ENCODE measurements around the gene EXOSC7. TPM values are rescaled to one million over a fixed set of nuclear protein-coding genes. Genes with fewer than 3 reads are reported as not detected.

Gene EXOSC7
- total RNA-seq, 1 experiment from 2014 or later, result 88.7 TPM

DNA sequence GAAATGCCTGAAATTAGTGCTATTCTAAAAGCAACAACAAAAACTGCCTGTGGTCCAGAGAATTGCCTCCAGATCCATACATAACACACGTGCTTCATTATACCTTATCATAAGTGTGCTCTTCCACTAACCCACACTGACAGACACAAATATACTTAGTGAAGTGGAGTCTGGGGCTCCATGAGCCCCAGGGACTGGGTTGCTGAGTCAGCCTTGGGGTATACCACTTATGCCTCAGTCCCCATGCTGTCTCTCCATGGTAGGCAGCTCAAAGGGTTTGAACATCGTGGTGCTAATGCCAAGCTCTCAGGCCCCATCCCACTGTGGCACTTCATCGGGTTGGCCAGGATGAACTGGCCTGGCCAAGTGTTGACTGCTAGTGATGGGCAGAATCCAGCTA, 10.9 kb upstream of the EXOSC7 start:
- Histone ChIP-seq H4K91ac (ENCODE audit: insufficient read length, low read depth, low read length) (no peak overlapping the region), H3K56ac (ENCODE audit: insufficient read length, low read depth, low read length) (no peak overlapping the region), H3K4me1 (ENCODE audit: insufficient read depth, low read length) (peaks cover 2% of the 10 kb centered on the region; the same call in 1 of the 2 replicates), H3K27ac (ENCODE audit: insufficient read length, low read depth, low read length) (no peak overlapping the region), H2AK5ac (ENCODE audit: insufficient read length, low read length) (no peak overlapping the region), H3K23ac (ENCODE audit: insufficient read length, low read depth, low read length) (no peak overlapping the region), H4K8ac (replicated peaks; ENCODE audit: insufficient read length, low read depth, low read length) (no peak overlapping the region), H3K27me3 (ENCODE audit: insufficient read depth, low read length) (no peaks in the 10 kb centered on the region), H2BK5ac (ENCODE audit: insufficient read length, low read length) (no peak overlapping the region), H2BK12ac (ENCODE audit: insufficient read length, low read depth, low read length) (no peak overlapping the region), H4K5ac (ENCODE audit: insufficient read length, low read depth, low read length) (no peak overlapping the region), H2AFZ (ENCODE audit: low read length) (no peak overlapping the region), H3K18ac (ENCODE audit: insufficient read length, low read depth, low read length) (no peak overlapping the region), H3K9ac (ENCODE audit: extremely low read depth, insufficient read length, low read length) (no peak overlapping the region), H3T11ph (ENCODE audit: low read length) (no peak overlapping the region), H3K4ac (ENCODE audit: low read depth, low read length) (no peak overlapping the region), H4K20me1 (ENCODE audit: control insufficient read depth, insufficient read depth, insufficient read length) (no peaks in the 10 kb centered on the region), H3K14ac (ENCODE audit: insufficient read depth, low read length) (no peak overlapping the region), H3K79me2 (ENCODE audit: insufficient read depth, low read length) (peaks cover 4% of the 10 kb centered on the region; the same call in 1 of the 2 replicates), H3K23me2 (ENCODE audit: insufficient read length, low read depth, low read length, poor library complexity, severe bottlenecking) (no peaks in the 10 kb centered on the region), H2BK20ac (ENCODE audit: low read depth, low read length, poor library complexity, severe bottlenecking) (no peak overlapping the region), H3K4me2 (ENCODE audit: insufficient read depth, insufficient read length, low read length) (no peak overlapping the region), H2BK15ac (ENCODE audit: low read depth, low read length) (no peak overlapping the region), H3K9me3 (ENCODE audit: control insufficient read depth, low read depth, low read length) (no peaks in the 10 kb centered on the region), H2BK120ac (ENCODE audit: low read depth, low read length, poor library complexity, severe bottlenecking) (no peak overlapping the region), H3K79me1 (ENCODE audit: insufficient read depth, low read depth, low read length, poor library complexity, severe bottlenecking) (no peaks in the 10 kb centered on the region)
- Mint-ChIP-seq H3K9me3 (no peaks in the 10 kb centered on the region), H3K4me3 (no peak overlapping the region), H3K27me3 (ENCODE audit: low read depth) (no peaks in the 10 kb centered on the region), H3K27ac (no peak overlapping the region; a peak in 1 of 7 replicates), H3K36me3 (ENCODE audit: insufficient read depth in 1 of 3, low read depth in 3 of 3) (no peaks in the 10 kb centered on the region), H3K4me1 (peaks cover 13 to 16% of the 10 kb centered on the region in 2 experiments)
- TF ChIP-seq, protein P1, sequence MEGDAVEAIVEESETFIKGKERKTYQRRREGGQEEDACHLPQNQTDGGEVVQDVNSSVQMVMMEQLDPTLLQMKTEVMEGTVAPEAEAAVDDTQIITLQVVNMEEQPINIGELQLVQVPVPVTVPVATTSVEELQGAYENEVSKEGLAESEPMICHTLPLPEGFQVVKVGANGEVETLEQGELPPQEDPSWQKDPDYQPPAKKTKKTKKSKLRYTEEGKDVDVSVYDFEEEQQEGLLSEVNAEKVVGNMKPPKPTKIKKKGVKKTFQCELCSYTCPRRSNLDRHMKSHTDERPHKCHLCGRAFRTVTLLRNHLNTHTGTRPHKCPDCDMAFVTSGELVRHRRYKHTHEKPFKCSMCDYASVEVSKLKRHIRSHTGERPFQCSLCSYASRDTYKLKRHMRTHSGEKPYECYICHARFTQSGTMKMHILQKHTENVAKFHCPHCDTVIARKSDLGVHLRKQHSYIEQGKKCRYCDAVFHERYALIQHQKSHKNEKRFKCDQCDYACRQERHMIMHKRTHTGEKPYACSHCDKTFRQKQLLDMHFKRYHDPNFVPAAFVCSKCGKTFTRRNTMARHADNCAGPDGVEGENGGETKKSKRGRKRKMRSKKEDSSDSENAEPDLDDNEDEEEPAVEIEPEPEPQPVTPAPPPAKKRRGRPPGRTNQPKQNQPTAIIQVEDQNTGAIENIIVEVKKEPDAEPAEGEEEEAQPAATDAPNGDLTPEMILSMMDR (conservative IDR thresholded peaks at IDR 0.05), result no peak
- DNase-seq, result no peak
- no CpG with 5 or more reads among the region's 3 CpGs for whole genome bisulfite sequencing (ENCODE audit: extremely low coverage, insufficient read length, low lambda C conversion rate)
